ENCODE results near the gene EDAR.

The EDAR gene

DNA sequence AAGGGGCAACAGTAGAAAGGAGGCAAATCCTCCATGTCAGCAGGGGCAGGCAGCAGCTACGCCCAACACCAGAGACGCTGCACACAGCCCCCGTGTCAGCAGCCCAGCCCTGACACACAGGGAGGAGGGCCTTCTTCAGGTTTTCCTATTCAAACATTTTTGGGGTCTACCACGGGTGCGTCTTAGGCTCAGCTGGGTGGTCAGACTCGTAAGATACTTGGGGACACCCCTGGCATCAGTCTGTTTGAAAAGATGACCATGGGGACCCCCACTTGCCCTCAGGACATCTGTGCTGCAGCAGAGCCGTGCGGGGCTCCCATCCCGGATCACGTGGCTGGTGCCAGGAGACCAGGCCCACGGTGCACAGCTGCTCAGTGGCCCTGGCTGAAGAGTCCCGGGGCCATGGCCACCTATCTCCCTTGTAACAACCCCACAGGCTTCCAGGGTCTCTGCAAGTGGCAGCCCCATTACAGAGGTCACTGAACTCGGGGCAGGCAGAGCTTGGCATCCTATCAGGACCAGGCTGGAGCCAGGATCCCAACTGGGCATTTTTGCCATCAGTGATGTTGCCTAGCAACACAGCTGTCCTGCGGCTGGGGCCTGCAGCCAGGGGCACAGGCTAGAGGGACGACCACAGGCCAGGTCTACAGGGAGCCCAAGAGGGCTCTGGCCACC is 82.5 kb downstream of the EDAR start:
- DNase-seq, result no peak

DNA sequence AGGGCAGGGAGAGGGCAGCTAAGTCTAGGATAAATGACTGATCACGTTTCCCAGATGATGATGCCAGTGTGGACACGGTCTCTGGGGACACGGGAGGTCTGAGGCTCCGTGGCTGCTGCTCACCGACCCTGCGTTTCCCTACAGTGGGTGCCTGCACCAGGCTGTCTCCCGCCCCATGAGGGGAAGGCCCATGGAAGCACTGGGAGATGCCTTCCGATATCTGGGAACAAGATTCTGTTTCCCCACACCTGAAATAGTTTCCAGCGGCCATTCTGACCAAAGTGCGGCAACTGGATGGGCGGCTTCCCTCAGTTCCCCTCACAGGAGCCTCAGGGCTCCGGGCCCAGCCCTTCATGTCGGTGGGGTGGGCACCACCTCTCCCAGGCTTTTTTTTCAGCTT is 83.1 kb downstream of the EDAR start:
- DNase-seq, result no peak

DNA sequence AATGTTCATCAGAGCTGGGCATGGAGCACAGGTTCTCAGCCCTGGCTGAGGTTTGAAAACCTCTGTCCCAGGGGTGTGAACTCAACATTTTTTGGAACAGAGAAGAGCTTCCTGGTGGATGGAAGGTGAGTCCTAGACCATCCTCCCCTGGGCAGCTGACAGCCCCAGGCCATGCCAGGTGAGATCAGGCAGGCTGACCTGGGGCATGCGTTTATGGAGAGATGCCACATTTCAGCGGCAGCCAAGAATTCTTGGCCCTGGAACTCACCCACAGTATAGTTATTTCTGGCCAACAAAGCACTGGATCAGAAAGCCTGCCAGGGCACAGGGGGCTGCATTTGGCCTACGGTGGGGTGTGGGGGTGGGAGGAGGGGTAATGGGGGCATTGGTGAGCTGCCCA is 83.8 kb downstream of the EDAR start:
- no peak for DNase-seq

DNA sequence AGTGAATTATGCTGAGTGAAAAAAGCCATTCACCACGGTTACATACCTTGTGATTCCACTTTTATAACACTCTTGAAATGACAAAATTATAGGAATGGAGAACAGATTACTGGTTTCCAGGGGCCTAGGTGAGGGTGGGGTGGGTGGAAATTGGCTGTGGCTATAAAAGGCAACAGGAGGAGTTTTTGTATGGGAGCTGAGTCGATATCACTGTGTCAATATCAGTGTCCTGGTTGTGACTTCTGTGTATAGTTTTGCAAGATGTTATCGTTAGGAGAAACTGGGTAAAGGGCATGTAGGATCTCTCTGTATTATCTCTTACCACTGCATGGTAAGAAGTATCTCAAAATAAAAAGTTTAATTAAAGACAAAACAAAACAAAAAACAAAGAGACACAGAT is 84.3 kb downstream of the EDAR start:
- no peak for DNase-seq

DNA sequence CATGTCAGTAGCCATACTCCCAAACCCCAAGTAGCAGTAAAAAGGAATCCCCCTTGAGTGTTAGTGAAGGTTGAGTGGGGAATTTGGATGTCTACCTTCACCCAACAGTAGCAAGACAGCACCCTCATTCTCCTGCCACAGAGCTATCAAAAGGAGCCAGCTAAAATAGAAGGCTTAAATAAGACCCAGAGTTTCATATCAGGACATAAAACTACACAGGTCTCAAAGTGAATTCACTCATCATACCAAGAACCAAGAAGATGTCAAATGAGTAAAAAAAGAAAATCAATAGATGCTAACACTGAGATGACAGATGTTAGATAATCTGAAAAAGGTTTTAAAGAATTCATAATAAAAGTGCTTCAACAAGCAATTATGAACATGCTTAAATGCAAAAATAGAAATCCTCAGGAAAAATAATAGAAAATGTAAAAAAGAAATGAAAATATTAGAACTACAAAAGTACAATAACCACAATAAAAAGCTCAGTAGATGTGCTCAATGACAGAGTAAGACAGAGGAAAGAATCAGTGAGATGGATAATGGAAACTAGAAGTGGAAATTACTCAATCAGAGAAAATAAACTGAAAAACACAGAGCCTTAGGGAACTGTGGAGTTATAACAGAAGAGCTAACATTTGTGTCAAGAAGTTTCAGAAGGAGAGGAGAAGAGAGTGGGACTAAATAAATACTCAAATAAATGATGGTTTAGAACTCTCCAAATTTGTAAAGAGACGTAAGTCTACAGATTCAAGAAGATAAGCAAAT is 90.5 kb downstream of the EDAR start:
- peak; percentile 29 for DNase-seq

DNA sequence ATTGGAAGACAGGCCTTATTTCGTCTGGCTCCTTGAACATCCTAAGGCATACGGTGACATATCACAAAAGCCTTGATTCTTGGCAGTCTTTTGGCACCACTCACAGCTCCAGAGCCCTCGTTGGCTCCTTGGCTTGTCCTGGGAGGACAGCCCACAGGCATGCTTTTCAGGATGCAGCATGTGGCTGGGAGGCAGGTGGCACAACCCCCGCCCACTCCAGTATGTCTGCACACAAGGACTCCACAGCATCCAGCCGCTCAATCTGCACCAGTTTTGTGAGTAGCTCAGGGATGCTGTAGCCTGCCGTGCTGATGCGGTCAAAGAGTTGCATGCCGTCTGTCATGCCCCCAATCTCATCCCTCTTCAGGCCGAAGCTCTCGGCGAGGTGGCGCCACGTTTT is 92.3 kb downstream of the EDAR start:
- no peak for DNase-seq

DNA sequence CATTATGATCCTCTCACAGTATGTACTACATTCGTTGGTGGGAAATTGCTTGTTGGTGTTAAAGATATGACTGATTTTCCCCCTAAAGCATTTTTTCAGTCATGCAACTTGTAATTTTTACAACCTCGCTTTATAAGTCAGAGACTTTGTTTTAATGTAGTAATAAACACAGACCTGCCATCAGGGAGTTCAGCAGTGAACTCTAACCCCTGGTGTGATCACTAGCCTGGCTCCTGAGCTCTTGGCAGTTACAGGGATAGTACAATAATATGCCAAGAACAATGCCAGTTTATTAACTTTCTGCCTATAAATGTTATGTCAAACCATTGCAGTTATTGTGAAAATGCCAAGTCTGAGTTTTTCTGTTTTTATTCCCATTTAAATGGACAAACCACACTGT is 93.8 kb downstream of the EDAR start:
- DNase-seq, result no peak

DNA sequence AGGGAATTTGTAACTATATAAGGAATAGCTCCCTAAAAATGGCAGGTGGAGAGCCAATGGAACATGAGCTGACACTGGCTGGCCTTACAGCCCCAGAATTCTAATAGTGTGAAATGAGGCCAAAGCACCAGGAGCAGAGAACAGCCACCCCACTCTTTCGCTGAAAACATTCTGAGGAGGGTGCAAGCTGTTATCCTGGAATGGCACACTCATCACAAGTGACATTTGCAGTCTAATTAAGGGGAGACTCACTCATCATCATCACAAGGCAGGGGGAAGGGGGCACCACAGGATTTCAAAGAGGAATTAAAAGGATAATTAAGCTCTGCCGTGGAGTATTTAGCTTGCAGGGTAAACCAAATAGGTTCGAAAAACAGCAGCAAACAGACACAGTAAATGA is 94.3 kb downstream of the EDAR start:
- DNase-seq, result no peak

DNA sequence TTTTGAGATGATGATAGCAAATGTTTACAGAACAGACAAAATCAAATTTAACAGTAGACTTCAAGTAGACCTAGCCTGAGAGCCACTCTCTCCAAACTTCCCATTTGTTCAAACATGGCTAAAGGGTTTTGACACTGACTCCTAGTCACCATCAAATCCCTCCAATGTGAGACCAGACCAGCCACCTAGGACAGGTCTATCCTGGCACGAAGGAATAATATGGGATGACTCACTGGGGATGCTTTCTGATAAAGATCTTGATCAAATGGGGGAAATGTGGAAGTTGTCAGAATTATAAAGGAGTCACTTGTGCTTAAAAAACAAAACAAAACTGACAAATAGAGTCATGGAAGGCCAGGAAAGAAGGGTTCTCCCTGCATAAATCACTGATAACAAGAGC is 95.7 kb downstream of the EDAR start:
- no peak for DNase-seq

DNA sequence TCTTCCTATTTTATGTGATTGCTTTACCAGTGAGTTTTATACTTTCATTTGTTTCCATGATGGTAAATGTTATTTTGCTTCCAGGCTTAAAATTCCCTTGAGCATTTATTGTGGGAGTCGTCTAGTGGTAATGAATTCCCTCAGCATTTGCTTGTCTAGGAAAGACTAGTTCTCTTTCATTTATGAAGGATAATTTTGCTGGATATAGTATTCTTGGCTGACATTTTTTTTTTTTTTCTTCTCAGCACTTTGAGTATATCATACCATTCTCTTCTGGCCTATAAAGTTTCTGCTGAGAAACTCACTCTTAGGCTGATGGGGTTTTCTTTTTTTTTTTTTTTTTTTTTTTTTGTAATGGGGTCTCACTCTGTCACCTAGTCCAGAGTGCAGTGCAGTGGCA is 99.1 kb downstream of the EDAR start:
- DNase-seq, result no peak

DNA sequence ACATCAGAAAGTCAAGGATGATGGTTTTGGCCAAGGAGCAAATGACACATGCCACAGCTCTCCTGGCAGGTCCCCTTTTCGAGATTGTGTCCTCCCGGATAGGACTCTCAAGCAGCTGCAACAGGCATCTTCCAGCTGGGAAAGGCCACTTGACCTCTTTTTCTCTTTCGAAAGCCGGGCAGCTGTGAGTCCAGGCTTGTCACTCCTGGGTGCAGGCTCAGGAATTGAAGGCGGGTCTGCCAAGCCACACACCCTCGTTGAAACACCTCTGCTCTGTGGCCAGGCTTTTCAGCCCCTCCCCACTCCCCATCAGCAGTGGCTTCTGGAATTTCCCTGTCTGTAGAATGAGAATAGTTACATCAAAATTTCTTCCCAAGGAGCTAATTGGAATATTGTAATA is 104.4 kb downstream of the EDAR start:
- DNase-seq, result no peak

DNA sequence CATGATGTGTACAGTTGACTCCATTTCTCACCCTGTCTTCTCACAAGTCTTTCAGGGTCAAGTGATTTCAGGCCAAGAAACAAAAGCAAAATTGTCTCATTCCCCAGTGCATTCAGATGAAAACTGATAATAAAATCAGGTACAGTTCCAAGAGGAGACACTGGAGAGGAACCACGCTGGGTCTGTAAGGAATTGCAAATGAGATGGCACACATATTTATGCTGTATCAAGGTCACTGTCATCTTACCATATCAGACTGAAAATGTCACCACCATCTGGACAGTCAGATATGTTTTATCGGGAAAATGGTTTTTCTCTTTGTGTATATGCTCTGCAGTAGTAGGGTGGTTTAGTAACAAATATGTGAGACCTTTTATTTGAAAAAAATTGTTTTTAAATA is 110.7 kb downstream of the EDAR start:
- no peak for DNase-seq

DNA sequence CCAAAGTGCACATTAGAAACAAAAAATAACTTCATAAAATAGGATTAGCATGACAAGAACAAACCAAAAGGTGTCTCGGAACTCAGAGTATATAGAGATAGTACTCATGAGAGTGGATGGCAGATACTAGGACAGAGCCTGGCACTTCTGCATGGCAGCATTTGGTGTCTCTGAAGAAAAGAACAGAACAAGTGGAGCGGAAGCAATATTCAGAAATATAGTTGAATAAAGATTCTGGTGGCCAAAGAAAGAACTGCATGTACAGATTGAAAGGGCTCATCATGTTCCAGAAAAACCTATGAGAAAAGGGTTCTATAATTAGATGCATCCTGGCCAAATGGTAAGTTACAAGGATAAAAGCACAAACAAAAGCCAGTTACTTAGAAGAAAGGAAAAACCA is 111.5 kb downstream of the EDAR start:
- no peak for DNase-seq

DNA sequence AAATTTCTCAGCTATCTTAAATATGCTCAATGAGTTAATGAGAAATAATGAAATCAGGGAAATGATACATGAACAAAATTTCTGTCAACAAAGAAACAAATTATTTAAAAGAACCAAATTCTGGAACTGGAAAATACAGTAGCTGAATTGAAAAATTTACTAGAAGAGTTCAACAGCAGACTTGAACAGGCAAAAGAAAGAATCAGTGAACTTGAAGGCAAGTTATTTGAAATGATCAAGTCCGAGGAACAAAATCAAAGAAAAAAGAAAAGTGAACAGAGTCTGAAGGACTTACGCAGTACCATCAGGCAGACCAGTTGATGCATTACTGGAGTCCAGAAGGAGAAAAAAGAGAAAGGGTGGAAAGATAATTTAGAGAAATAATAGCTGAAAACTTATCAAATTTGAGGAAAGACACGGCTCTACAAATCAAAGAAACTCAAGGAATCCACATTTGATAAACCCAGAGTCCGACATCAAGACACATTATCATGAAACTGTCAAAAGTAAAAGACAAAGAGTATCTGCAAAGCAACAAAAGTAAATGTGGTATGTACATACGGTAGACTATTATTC is 118.9 kb downstream of the EDAR start:
- DNase-seq, result no peak

DNA sequence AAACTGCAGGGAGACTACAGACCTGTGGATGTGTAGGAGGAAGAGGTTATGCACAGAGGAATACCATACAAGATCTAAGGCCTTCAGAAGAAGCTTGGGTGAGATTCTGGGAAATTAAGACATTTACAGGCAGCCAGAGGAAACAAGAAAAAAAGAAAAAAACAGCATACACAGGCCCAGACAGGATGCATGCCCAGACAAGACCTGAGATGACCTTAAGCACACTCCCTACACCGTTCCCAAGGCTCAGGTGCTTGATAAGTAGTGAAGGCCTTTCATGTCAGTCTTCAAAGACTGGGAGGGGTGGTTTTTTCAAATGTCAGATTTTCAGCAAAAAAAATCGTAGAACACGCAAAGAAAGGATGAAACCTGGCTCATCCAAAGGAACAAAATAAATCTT is 119.5 kb downstream of the EDAR start:
- no peak for DNase-seq

DNA sequence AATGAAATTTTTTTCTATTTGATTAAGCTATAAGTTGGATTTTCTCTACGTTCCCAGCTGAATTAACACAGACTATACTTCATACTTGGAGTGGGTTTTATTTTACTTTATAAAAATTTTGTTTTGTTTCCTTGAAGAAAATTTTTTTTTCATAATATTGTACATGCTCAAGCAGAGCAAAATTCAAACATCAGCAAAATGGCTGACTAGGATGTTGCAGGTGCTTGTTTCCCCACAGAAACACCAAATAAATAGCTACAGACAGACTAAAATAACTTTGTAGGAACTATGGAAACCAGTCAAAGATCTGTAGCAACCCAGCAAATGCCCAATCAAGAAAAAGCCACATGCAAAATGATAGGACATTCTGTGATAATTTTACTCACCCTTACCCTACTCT is 120.1 kb downstream of the EDAR start:
- DNase-seq, result no peak

DNA sequence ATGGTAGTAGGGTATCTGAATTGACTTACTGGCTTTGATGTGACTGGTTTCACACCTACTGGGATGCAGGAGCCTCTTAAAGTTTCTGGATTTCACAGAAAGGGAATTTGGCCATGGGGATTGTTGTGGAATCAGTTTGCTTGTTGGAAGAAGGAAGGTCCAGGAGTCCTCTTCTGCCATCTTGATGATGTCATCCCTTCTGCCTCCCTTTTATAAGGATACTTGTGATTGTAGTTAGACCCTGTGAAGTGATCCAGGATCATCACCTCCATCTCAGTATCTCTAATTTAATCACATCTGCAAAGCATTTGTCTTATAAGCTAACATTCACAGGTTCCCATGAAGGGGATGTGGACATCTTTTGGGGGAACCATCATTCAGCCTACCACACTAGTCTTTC is 123.0 kb downstream of the EDAR start:
- DNase-seq, result no peak

DNA sequence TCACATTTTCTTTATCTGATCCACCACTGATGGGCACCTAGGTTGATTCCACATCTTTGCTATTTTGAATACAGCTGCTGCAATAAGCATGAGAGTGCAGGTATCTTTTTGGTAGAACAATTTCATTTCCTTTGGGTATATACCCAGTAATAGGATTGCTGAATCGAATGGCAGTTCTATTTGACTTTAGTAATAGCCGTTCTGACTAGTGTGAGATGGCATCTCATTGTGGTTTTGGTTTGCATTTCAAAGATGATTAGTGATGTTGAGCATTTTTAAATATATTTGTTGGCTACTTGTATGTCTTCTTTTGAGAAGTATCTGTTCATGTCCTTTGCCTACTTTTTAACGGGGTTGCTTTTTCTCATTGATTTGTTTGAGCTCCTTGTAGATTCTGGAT is 130.1 kb downstream of the EDAR start:
- no peak for DNase-seq

DNA sequence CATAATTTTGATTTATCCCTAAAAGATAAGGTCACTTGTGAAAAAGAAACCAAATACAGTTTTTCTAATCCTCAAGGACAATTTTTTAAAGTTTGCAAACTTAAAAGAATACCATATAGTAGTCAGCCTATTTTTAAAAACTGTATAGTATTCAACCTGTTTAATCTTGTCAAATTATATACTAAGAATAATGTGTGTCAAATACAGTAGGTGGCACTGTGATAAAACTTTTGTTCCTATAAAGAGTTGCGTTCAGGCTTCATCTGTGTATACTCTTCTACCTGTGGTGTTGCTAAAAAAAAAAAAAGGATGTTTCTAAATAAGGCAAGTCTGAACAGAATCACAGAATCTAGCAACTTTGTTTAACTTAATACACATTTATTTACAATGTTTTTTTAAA is 133.8 kb downstream of the EDAR start:
- DNase-seq, result peak; percentile 10

DNA sequence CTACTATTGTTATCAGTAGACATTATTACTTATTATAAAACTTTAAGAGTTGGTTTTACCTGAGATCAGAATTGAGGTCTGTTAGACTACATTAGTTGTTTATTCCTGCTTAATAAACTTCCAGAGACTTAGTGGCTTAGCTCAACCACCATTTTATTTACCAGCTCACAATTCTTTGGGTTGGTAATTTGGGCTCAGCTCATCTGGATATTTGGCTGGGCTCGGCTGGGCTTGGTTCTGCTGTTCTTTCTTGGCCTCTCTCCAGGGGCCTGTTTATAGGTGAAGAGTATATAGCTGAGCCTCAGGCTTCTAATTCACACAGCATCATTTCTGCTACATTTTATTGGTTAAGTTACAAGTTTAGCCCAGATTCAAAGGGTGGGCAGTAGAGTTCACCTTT is 134.5 kb downstream of the EDAR start:
- DNase-seq, result no peak

DNA sequence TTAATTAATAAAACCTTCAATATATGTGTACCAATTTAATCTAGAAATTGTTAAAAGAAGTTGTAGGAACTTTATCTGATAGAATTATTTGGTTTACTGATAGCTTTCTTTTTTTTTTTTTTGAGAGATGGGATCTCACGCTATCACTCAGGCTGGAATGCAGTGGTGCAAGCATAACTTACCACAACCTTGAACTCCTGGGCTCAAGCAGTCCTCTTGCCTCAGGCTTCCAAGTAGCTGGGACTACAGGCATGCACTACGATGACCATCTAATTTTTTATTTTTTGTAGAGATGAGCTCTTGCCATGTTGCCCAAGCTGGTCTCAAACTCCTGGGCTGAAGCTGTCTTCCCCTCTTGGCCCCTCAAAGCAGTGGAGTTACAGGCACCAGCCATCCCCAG is 135.6 kb downstream of the EDAR start:
- DNase-seq, result no peak

DNA sequence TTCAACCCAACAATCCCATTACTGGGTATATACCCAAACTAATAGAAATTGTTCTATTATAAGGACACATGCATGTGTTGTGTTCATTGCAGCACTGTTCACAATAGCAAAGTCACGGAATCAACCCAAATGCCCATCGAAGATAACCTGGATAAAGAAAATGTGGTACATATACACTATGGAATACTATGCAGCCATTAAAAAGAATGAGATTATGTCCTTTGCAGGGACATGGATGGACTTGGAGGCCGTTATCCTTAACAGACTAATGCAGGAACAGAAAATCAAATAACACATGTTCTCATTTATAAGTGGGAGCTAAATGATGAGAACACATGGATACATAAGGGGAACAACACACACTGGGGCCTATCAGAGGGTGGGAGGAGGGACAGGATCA is 136.6 kb downstream of the EDAR start:
- DNase-seq, result no peak

DNA sequence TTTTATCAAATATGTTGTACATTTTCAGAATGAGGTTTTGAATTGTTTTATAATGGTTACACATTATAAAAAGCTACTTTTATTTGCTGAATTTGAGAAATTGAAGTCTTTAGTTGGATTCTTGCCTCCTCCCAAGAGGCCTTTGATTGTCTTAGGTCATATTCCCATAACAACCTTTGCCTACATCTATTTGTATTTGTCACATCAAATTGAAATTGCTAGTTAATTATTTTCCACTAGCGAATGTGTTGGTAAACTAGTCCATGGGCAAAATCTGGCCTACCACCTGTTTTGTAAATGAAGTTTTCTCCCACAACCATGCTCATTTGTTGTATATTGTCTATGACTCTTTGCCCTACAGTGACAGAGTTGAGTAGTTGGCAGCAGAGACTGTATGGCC is 142.0 kb downstream of the EDAR start:
- no peak for DNase-seq

DNA sequence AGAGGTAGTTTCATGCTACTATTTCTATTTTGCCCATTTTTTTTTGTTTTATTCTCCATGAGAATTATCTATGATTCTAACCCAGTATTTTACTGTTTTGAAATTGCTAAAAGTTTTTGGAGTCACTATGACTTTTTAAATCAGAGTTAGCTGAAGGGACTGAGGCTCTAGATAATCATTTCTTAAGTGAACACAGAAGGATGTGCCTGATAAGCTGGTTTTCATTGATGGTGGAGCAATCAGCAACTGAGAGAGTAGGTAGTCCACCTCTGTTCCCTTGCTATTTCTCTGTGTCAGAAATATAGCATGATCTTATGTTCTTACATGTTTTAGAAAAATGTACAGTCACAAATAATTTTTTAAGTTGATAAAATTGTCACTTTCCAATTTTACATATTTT is 143.1 kb downstream of the EDAR start:
- no peak for DNase-seq

Data from activated CD4-positive, alpha-beta T cell treated with anti-CD3 and anti-CD28 coated beads, Interleukin-10, Interleukin-2, amounts not matched to agents 100 ng/mL and 50 ng/mL, durations not matched to agents 16 hours and 8 hours (primary cell).